Measurements from ENCODE around the gene RANBP1.

RANBP1 gene

GRCh38 chr22:20131859-20132685 is 16.2 kb downstream of the RANBP1 start:
- TF ChIP-seq, protein P1, sequence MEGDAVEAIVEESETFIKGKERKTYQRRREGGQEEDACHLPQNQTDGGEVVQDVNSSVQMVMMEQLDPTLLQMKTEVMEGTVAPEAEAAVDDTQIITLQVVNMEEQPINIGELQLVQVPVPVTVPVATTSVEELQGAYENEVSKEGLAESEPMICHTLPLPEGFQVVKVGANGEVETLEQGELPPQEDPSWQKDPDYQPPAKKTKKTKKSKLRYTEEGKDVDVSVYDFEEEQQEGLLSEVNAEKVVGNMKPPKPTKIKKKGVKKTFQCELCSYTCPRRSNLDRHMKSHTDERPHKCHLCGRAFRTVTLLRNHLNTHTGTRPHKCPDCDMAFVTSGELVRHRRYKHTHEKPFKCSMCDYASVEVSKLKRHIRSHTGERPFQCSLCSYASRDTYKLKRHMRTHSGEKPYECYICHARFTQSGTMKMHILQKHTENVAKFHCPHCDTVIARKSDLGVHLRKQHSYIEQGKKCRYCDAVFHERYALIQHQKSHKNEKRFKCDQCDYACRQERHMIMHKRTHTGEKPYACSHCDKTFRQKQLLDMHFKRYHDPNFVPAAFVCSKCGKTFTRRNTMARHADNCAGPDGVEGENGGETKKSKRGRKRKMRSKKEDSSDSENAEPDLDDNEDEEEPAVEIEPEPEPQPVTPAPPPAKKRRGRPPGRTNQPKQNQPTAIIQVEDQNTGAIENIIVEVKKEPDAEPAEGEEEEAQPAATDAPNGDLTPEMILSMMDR (IDR thresholded peaks at IDR 0.05; ENCODE audit: low read depth, low read length) = no peak
- Histone ChIP-seq H3K4me3 (ENCODE audit: low read depth, low read length) (peak overlapping the region; percentile 62), H3K27ac (no peak overlapping the region), H3K9me3 (ENCODE audit: severe bottlenecking) (no peaks in the 10 kb centered on the region), H3K36me3 (peaks cover 11% of the 10 kb centered on the region), H3K27me3 (ENCODE audit: insufficient read depth, low read depth, severe bottlenecking) (no peaks in the 10 kb centered on the region)
- DNase-seq = no peak

GRCh38 chr22:20132686-20133246 is 16.9 kb downstream of the RANBP1 start:
- no peak overlapping the region for H3K27ac ChIP-seq
- H3K9me3 ChIP-seq (ENCODE audit: severe bottlenecking) = no peaks in the 10 kb centered on the region
- TF ChIP-seq, protein P1 (IDR thresholded peaks at IDR 0.05; ENCODE audit: low read depth, low read length) = no peak
- peak overlapping the region; percentile 62 for H3K4me3 ChIP-seq (ENCODE audit: low read depth, low read length)
- DNase-seq = no peak
- peaks cover 4% of the 10 kb centered on the region for H3K36me3 ChIP-seq
- H3K27me3 ChIP-seq (ENCODE audit: insufficient read depth, low read depth, severe bottlenecking) = no peaks in the 10 kb centered on the region

DNA sequence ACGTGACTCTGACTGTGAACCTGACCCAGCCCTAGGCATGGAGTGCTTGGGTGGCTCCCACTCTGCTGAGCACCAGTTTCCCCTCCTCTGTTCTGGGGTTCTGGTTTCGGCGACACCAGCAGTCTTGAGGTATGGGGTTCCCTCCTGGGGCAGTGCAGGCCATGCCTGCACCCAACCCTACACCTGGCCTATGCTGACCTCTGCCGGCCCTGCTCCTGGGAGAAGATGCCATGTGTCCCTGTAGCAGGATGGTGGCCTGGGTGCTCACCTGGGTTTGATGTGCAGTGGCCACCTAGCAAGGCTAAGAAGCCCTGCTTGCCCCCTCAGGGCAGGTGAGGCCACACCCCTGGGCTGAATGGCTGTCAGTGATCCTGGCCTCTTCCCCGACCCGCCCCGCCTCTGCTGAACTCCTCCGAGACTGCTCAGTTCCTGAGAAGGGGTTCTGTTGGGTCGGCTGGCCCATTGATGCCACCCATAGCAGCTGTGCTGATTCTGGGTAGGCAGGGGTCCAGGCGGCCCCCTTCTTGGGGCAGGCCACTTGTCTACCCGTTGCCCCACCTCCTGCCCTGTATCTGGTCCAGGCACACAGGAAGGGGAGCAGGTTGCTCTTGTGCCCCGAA is 18.1 kb downstream of the RANBP1 start:
- TF ChIP-seq, protein P1 (IDR thresholded peaks at IDR 0.05; ENCODE audit: low read depth, low read length) = no peak
- DNase-seq = no peak
- Histone ChIP-seq H3K27me3 (ENCODE audit: insufficient read depth, low read depth, severe bottlenecking) (no peaks in the 10 kb centered on the region), H3K27ac (no peak overlapping the region), H3K9me3 (ENCODE audit: severe bottlenecking) (no peaks in the 10 kb centered on the region), H3K36me3 (no peaks in the 10 kb centered on the region), H3K4me3 (ENCODE audit: low read depth, low read length) (no peak overlapping the region)

DNA sequence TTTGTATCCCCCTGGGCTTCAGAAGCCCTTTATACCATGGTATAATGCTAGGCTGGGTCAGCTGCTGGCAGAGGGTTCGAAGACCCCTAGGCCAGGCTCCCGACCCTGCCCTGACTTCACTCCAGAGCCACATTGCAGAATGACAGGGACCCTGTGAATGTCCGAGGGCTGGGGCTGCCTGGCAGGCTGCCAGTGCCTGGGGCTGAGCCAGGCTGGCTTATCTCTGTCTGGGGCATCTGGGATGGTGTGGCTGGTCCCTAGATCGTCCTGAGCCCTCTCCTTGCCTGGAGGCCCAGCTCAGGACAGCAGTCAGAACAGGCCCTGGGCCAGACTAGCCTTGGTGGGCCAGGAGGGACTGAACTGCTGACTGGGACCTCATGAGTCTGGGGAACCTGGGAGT is 19.4 kb downstream of the RANBP1 start:
- no peaks in the 10 kb centered on the region for H3K9me3 ChIP-seq (ENCODE audit: severe bottlenecking)
- H3K27me3 ChIP-seq (ENCODE audit: insufficient read depth, low read depth, severe bottlenecking) = no peaks in the 10 kb centered on the region
- TF ChIP-seq, protein P1 (IDR thresholded peaks at IDR 0.05; ENCODE audit: low read depth, low read length) = no peak
- DNase-seq = no peak
- H3K36me3 ChIP-seq = no peaks in the 10 kb centered on the region; the same call in 1 of the 2 replicates
- no peak overlapping the region for H3K4me3 ChIP-seq (ENCODE audit: low read depth, low read length)
- H3K27ac ChIP-seq = no peak overlapping the region

DNA sequence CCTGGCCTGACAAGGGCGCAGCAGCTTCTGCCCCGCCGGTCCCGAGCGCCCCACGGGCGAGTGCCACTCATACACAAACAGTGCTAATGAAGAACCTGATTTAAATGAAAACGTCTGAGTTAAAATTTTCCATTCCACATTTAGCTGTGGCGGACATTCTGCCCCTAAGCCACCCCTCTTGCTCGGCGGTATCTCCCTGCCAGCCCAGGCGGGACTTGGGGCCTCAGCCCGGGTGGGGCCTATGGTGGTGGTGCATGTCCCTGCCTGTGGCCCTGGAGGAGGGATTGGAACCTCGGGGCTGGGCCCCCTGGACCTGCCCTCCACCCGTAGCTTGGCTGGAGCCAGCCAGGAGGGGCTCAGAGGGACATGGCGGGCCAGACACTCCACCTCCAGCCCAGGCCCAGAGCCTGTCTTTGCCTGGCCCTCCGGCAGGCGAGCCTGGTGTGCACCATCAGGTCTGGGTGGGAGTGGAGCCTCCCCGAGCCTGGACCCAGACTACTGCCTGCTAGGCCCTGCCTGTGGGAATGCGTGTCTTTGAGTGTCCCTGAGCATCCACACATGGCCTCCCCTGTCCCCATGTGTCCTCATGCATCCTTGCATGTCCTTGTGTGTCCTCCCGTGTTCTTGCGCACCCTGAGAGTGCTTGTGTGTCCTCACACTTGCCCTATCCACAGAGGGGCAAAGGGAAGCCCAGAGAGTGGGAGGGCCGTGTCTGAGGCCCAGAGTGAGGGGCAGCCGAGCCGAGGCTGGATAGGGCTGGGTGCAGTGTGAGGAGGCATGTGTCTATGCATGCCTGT is 20.1 kb downstream of the RANBP1 start:
- Histone ChIP-seq H3K36me3 (no peaks in the 10 kb centered on the region; the same call in 1 of the 2 replicates), H3K4me3 (ENCODE audit: low read depth, low read length) (no peak overlapping the region), H3K27me3 (ENCODE audit: insufficient read depth, low read depth, severe bottlenecking) (no peaks in the 10 kb centered on the region), H3K27ac (no peak overlapping the region), H3K9me3 (ENCODE audit: severe bottlenecking) (no peaks in the 10 kb centered on the region)
- TF ChIP-seq, protein P1 (IDR thresholded peaks at IDR 0.05; ENCODE audit: low read depth, low read length) = no peak
- no peak for DNase-seq

Measured in WERI-Rb-1 (cell line).